GM12878 (cell line): ENCODE results near the gene PCSK6.

Experiments
- LARP7 ChIP-seq: fragments of 450-650 bp; IDR thresholded peaks from 2 replicates; pipeline ENCODE4 v1.6.1; 2017; ENCODE audit warnings: mild to moderate bottlenecking
- MTA3 ChIP-seq: IDR thresholded peaks from 2 replicates; pipeline ENCODE4 v1.6.1; 2012; ENCODE audit warnings: low read length, inconsistent platforms, borderline replicate concordance
- NFYB ChIP-seq: IDR thresholded peaks from 2 replicates; pipeline ENCODE4 v1.6.1; 2011; ENCODE audit warnings: low read depth, mild to moderate bottlenecking, low read length, improper control_type of control experiment, moderate library complexity; ENCODE audit not compliant: insufficient read depth
- POLR2A ChIP-seq: IDR thresholded peaks from 2 replicates; pipeline ENCODE4 v1.6.1; 2011; ENCODE audit warnings: low read depth, mild to moderate bottlenecking, low read length
- SREBF2 ChIP-seq: IDR thresholded peaks from 2 replicates; pipeline ENCODE4 v1.6.1; 2012; ENCODE audit warnings: mild to moderate bottlenecking, low read length
- TAF1 ChIP-seq: IDR thresholded peaks from 2 replicates; pipeline ENCODE4 v1.6.1; 2011; ENCODE audit warnings: mild to moderate bottlenecking, low read depth, low read length, borderline replicate concordance
- TBL1XR1 ChIP-seq: IDR thresholded peaks from 2 replicates; pipeline ENCODE4 v1.6.1; 2012; ENCODE audit warnings: low read depth, low read length, improper control_type of control experiment
- TF ChIP-seq, protein P1 (sequence below), 3 experiments: IDR thresholded peaks in 2 of 3; conservative IDR thresholded peaks in 1 of 3; 2 replicates each; pipeline ENCODE4 v1.5.1; 2011; ENCODE audit warnings: low read depth in 3 of 3, low read length in 3 of 3, mild to moderate bottlenecking in 3 of 3, control low read depth in 2 of 3, moderate library complexity in 2 of 3, inconsistent platforms in 1 of 3, mixed read lengths in 1 of 3; ENCODE audit not compliant: control insufficient read depth in 2 of 3, insufficient read depth in 1 of 3; ENCODE audit errors: extremely low read depth in 1 of 3
- TF ChIP-seq, protein P2 (sequence below): IDR thresholded peaks from 2 replicates; pipeline ENCODE4 v1.6.1; 2012; ENCODE audit warnings: low read length, inconsistent platforms
- TF ChIP-seq, protein P3 (sequence below): fragments of 450-650 bp; IDR thresholded peaks from 2 replicates; pipeline ENCODE4 v1.6.1; 2018; ENCODE audit warnings: borderline replicate concordance, mild to moderate bottlenecking; ENCODE audit not compliant: partially characterized antibody
- TF ChIP-seq, protein P4 (sequence below): IDR thresholded peaks from 2 replicates; pipeline ENCODE4 v1.6.1; 2012; ENCODE audit warnings: improper control_type of control experiment, low read depth, low read length; ENCODE audit not compliant: insufficient replicate concordance

DNA sequence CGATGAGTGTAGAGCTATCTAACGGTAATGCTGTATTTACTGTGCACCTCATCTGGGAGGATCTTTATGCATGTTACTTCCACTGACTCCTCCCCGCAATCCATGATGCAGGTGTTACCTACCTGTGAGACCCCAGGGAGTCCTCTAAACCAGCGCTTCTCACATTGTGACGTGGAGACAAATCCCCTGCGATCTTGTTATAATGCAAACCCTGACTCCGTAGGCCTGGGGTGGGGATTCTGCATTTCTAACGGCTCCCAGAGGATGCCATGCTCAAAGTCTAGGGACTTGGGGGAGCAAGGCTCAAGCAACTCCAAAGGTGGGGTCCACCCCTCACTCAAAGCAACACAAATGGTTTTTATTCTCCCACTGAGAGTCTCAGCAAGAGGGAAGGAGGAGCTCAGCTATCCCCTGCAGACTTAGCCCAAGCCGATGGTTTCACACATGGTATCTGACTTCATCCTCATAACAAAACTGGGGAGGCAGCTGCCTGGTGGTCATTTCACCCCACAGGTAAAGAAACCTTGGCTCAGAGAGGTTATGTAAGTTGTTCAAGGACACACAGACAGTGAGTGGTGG, 63.6 kb downstream of the PCSK6 start:
- no peak for TF ChIP-seq NFYB
- TF ChIP-seq TBL1XR1 = no peak
- TF ChIP-seq, protein P1, sequence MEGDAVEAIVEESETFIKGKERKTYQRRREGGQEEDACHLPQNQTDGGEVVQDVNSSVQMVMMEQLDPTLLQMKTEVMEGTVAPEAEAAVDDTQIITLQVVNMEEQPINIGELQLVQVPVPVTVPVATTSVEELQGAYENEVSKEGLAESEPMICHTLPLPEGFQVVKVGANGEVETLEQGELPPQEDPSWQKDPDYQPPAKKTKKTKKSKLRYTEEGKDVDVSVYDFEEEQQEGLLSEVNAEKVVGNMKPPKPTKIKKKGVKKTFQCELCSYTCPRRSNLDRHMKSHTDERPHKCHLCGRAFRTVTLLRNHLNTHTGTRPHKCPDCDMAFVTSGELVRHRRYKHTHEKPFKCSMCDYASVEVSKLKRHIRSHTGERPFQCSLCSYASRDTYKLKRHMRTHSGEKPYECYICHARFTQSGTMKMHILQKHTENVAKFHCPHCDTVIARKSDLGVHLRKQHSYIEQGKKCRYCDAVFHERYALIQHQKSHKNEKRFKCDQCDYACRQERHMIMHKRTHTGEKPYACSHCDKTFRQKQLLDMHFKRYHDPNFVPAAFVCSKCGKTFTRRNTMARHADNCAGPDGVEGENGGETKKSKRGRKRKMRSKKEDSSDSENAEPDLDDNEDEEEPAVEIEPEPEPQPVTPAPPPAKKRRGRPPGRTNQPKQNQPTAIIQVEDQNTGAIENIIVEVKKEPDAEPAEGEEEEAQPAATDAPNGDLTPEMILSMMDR (IDR thresholded peaks at IDR 0.05 in 2 of 3, conservative IDR thresholded peaks at IDR 0.05 in 1 of 3; ENCODE audit: control insufficient read depth in 2 of 3, extremely low read depth in 1 of 3, insufficient read depth in 1 of 3, low read depth in 3 of 3, low read length in 3 of 3) = no peak
- TF ChIP-seq LARP7 = no peak
- TF ChIP-seq TAF1 = no peak
- no peak for TF ChIP-seq MTA3
- TF ChIP-seq, protein P2, sequence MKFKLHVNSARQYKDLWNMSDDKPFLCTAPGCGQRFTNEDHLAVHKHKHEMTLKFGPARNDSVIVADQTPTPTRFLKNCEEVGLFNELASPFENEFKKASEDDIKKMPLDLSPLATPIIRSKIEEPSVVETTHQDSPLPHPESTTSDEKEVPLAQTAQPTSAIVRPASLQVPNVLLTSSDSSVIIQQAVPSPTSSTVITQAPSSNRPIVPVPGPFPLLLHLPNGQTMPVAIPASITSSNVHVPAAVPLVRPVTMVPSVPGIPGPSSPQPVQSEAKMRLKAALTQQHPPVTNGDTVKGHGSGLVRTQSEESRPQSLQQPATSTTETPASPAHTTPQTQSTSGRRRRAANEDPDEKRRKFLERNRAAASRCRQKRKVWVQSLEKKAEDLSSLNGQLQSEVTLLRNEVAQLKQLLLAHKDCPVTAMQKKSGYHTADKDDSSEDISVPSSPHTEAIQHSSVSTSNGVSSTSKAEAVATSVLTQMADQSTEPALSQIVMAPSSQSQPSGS = no peak
- TF ChIP-seq POLR2A = no peak
- TF ChIP-seq SREBF2 = no peak
- TF ChIP-seq, protein P3, sequence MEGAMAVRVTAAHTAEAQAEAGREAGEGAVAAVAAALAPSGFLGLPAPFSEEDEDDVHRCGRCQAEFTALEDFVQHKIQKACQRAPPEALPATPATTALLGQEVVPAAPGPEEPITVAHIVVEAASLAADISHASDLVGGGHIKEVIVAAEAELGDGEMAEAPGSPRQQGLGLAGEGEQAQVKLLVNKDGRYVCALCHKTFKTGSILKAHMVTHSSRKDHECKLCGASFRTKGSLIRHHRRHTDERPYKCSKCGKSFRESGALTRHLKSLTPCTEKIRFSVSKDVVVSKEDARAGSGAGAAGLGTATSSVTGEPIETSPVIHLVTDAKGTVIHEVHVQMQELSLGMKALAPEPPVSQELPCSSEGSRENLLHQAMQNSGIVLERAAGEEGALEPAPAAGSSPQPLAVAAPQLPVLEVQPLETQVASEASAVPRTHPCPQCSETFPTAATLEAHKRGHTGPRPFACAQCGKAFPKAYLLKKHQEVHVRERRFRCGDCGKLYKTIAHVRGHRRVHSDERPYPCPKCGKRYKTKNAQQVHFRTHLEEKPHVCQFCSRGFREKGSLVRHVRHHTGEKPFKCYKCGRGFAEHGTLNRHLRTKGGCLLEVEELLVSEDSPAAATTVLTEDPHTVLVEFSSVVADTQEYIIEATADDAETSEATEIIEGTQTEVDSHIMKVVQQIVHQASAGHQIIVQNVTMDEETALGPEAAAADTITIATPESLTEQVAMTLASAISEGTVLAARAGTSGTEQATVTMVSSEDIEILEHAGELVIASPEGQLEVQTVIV = no peak
- TF ChIP-seq, protein P4, sequence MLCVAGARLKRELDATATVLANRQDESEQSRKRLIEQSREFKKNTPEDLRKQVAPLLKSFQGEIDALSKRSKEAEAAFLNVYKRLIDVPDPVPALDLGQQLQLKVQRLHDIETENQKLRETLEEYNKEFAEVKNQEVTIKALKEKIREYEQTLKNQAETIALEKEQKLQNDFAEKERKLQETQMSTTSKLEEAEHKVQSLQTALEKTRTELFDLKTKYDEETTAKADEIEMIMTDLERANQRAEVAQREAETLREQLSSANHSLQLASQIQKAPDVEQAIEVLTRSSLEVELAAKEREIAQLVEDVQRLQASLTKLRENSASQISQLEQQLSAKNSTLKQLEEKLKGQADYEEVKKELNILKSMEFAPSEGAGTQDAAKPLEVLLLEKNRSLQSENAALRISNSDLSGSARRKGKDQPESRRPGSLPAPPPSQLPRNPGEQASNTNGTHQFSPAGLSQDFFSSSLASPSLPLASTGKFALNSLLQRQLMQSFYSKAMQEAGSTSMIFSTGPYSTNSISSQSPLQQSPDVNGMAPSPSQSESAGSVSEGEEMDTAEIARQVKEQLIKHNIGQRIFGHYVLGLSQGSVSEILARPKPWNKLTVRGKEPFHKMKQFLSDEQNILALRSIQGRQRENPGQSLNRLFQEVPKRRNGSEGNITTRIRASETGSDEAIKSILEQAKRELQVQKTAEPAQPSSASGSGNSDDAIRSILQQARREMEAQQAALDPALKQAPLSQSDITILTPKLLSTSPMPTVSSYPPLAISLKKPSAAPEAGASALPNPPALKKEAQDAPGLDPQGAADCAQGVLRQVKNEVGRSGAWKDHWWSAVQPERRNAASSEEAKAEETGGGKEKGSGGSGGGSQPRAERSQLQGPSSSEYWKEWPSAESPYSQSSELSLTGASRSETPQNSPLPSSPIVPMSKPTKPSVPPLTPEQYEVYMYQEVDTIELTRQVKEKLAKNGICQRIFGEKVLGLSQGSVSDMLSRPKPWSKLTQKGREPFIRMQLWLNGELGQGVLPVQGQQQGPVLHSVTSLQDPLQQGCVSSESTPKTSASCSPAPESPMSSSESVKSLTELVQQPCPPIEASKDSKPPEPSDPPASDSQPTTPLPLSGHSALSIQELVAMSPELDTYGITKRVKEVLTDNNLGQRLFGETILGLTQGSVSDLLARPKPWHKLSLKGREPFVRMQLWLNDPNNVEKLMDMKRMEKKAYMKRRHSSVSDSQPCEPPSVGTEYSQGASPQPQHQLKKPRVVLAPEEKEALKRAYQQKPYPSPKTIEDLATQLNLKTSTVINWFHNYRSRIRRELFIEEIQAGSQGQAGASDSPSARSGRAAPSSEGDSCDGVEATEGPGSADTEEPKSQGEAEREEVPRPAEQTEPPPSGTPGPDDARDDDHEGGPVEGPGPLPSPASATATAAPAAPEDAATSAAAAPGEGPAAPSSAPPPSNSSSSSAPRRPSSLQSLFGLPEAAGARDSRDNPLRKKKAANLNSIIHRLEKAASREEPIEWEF = no peak
